Measurements from ENCODE around the gene BZW2. TPM values are rescaled to one million over a fixed set of nuclear protein-coding genes. Genes with fewer than 3 reads are reported as not detected.
A peak's percentile ranks its signal among the peaks of the same experiment; 100 is the strongest.

The BZW2 gene
- polyA plus RNA-seq, 3 donors = 19.0 to 45.2 (median 36.4) TPM

GRCh38 chr7:16667355-16667754, 21.4 kb downstream of the BZW2 start:
- H3K79me2 ChIP-seq (ENCODE audit: insufficient read depth, low read length) = peaks cover 40% of the 10 kb centered on the region

DNA sequence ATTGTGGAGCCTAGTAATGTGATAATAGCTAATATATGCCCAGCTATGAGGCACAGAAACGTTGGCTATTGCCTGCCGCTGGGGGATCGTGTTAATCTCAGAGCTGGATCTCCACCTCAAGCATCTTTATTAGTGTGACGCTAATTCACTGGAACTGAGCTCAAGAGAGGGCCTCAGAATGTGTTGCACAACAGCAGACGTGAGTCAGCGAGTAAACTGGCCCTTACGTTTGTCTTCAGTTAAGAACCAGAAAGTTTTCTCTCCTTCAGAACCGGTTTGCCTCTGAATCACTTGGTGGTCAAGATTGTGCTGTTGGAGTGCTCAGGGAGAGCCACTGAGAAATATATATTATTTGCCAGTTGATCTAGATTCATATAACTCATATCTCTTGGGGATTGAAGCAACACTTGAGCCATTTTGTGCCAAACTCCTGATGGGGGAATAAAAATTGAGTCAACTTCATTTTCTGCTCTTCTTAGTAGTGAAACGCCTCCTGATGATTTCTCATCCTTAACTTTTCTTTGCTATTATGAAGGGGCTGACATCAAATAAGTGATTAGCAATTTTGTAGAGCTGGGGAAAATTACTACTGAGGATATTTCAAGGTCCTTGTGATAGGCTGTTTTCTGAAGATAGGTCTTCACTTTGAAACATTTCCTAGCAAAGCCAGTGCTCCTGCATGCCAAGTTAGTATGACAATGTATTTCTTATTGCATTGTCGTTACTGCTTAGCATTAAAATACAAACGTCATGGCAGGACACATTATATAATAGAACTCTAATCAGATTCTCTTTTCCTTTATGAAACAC, 22.3 kb downstream of the BZW2 start:
- WGBS (ENCODE audit: insufficient coverage) = 0% methylated on average over 1 of the region's 11 CpGs
- Histone ChIP-seq H3K4me1 (ENCODE audit: control insufficient read depth in 1 of 2, insufficient read depth in 2 of 2, low read length in 2 of 2) (peaks cover 15 to 16% of the 10 kb centered on the region in 2 donors), H3K4me2 (replicated peaks; ENCODE audit: extremely low read depth, low read length, poor library complexity, severe bottlenecking) (peak overlapping the region; percentile 21), H3K9ac (ENCODE audit: insufficient read depth, low read length, poor library complexity, severe bottlenecking) (no peak overlapping the region), H3K79me2 (ENCODE audit: insufficient read depth, low read length) (peaks cover 35% of the 10 kb centered on the region), H4K20me1 (ENCODE audit: insufficient read depth, low read length) (no peaks in the 10 kb centered on the region), H3K27ac (ENCODE audit: low read depth in 1 of 2, low read length in 2 of 2) (peak overlapping the region in 1 of 2 donors; percentile 75), H3K27me3 (ENCODE audit: control insufficient read depth in 2 of 2, insufficient read depth in 2 of 2, low read length in 2 of 2) (no peaks in the 10 kb centered on the region), H3K9me3 (replicated peaks in 1 of 2; ENCODE audit: control insufficient read depth in 1 of 2, insufficient read depth in 1 of 2, low read length in 2 of 2) (no peaks in the 10 kb centered on the region), H3K4me3 (replicated peaks in 1 of 3; ENCODE audit: low read depth in 2 of 3, low read length in 3 of 3) (no peak overlapping the region), H3K36me3 (replicated peaks in 1 of 2; ENCODE audit: control insufficient read depth in 1 of 2, insufficient read depth in 2 of 2, low read length in 2 of 2) (peaks cover 8 to 11% of the 10 kb centered on the region in 2 donors), H2AFZ (ENCODE audit: insufficient read depth, low read depth, low read length, poor library complexity, severe bottlenecking) (peak overlapping the region; percentile 4)
- Mint-ChIP-seq H3K27ac (peak overlapping the region; percentile 61 to 92 (median 84)), H3K4me1 (peaks cover 20% of the 10 kb centered on the region), H3K27me3 (ENCODE audit: low read depth in 3 of 3) (no peaks in the 10 kb centered on the region), H3K4me3 (peak overlapping the region; percentile 11 to 23), H3K36me3 (peaks cover 22 to 41% of the 10 kb centered on the region in 2 donors), H3K9me3 (peaks cover 0 to 3% (median 0%) of the 10 kb centered on the region in 7 donors)
- intact Hi-C loops (cut with micrococcal nuclease) = no loop called here
- no peak for TF ChIP-seq CTCF (IDR thresholded peaks at IDR 0.05)
- DNase-seq = peak; percentile 85 to 90 (median 86)

More at GRCh38 chr7:16667355-16667754, 21.4 kb downstream of the BZW2 start:
- Histone ChIP-seq H3K27ac (ENCODE audit: low read depth in 1 of 2, low read length in 2 of 2) (peak overlapping the region in 1 of 2 donors; percentile 75), H3K4me2 (replicated peaks; ENCODE audit: extremely low read depth, low read length, poor library complexity, severe bottlenecking) (no peak overlapping the region), H3K27me3 (ENCODE audit: control insufficient read depth in 2 of 2, insufficient read depth in 2 of 2, low read length in 2 of 2) (no peaks in the 10 kb centered on the region), H4K20me1 (ENCODE audit: insufficient read depth, low read length) (no peaks in the 10 kb centered on the region), H3K36me3 (replicated peaks in 1 of 2; ENCODE audit: control insufficient read depth in 1 of 2, insufficient read depth in 2 of 2, low read length in 2 of 2) (peaks cover 8 to 11% of the 10 kb centered on the region in 2 donors), H3K9me3 (replicated peaks in 1 of 2; ENCODE audit: control insufficient read depth in 1 of 2, insufficient read depth in 1 of 2, low read length in 2 of 2) (no peaks in the 10 kb centered on the region), H3K4me1 (ENCODE audit: control insufficient read depth in 1 of 2, insufficient read depth in 2 of 2, low read length in 2 of 2) (peaks cover 15 to 16% of the 10 kb centered on the region in 2 donors), H3K4me3 (replicated peaks in 1 of 3; ENCODE audit: low read depth in 2 of 3, low read length in 3 of 3) (no peak overlapping the region), H3K9ac (ENCODE audit: insufficient read depth, low read length, poor library complexity, severe bottlenecking) (no peak overlapping the region), H2AFZ (ENCODE audit: insufficient read depth, low read depth, low read length, poor library complexity, severe bottlenecking) (no peak overlapping the region)
- TF ChIP-seq CTCF (IDR thresholded peaks at IDR 0.05) = no peak
- H3K4me3 Mint-ChIP-seq = no peak overlapping the region
- H3K9me3 Mint-ChIP-seq = peaks cover 0 to 3% (median 0%) of the 10 kb centered on the region in 7 donors
- H3K27me3 Mint-ChIP-seq (ENCODE audit: low read depth in 3 of 3) = no peaks in the 10 kb centered on the region
- intact Hi-C loops (cut with micrococcal nuclease) = no loop called here
- H3K36me3 Mint-ChIP-seq = peaks cover 16 to 34% of the 10 kb centered on the region in 2 donors
- peaks cover 26% of the 10 kb centered on the region for H3K4me1 Mint-ChIP-seq
- WGBS (ENCODE audit: insufficient coverage) = 60% methylated on average over 1 of the region's 3 CpGs
- no peak for DNase-seq
- peak overlapping the region; percentile 29 to 92 (median 86) for H3K27ac Mint-ChIP-seq
